Activated gamma-delta T cell treated with anti-CD3 and anti-CD28 coated beads, Interleukin-2, amount 50 U/mL, for 16 hours (primary cell): Measurements from ENCODE around the gene RPL18A.

ENCODE experiments used
- DNase-seq: peaks from one replicate; pipeline ENCODE4 v3.0.0-alpha.2; 2020; ENCODE audit warnings: low read depth

Gene RPL18A

DNA sequence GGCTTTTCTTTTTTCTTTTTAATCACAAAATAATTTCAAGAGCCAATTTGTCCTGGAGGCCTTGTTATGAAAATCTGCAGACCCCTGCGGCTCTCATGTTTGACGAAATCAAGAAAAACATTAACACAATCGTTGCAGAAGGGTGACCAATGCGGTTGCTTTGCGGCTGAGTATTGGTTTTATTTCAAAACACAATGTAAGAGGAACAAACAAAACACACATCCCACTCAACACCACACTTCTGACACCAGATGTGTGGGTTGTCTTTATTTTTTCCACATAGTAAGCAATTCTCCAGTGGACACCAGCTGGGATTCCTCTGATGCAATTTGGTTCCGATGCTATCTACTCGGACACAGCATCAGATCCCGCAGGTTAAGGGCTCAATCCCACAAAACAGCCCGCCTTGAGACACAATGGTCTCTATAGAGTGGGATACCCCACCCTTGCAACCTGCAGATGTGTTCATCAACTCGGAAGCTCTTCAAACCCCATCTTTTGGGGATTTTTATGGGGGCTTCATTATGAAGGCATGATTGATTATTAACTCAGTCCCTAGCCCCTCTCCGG lies 51.2 kb downstream of the RPL18A start:
- DNase-seq, result no peak
